Heart right ventricle (tissue), 16 donors: ENCODE results near the gene CLIP4. TPM values are rescaled to one million over a fixed set of nuclear protein-coding genes. Genes with fewer than 3 reads are reported as not detected.

Source experiments
- ATAC-seq, 8 donors: fragments of 200-7000 bp; cut with Tn5 transposase; one replicate each; pipeline ENCODE4 v1.9.1; 2020; ENCODE audit warnings: mild to moderate bottlenecking in 8 of 8, moderate library complexity in 8 of 8, moderate number of reproducible peaks in 1 of 8
- DNase-seq, 2 donors: peaks; one replicate each; pipeline ENCODE4 v3.0.0-alpha.2; 2020
- H3K27ac ChIP-seq, 10 donors: fragments of 200-600 bp; sonication (generic) in 2 of 10; one replicate each; pipeline versions ENCODE4 v1.5.0 to v1.8.0; 2020 to 2022; ENCODE audit warnings: mild to moderate bottlenecking in 3 of 10
- H3K27me3 ChIP-seq, 7 donors: fragments of 200-600 bp; one replicate each; pipeline ENCODE4 v1.8.0; 2021 to 2022; ENCODE audit warnings: mild to moderate bottlenecking in 2 of 7
- H3K36me3 ChIP-seq, 9 donors: fragments of 200-600 bp; sonication (generic) in 1 of 9; one replicate each; pipeline versions ENCODE4 v1.5.0 to v1.8.0; 2020 to 2022; ENCODE audit warnings: mild to moderate bottlenecking in 2 of 9
- H3K4me1 ChIP-seq, 9 donors: fragments of 200-600 bp; sonication (generic) in 1 of 9; one replicate each; pipeline versions ENCODE4 v1.5.0 to v1.8.0; 2020 to 2022; ENCODE audit warnings: mild to moderate bottlenecking in 4 of 9
- H3K4me3 ChIP-seq, 10 donors: fragments of 200-600 bp; sonication (generic) in 2 of 10; one replicate each; pipeline versions ENCODE4 v1.5.0 to v1.8.0; 2020 to 2022; ENCODE audit warnings: mild to moderate bottlenecking in 7 of 10, moderate library complexity in 2 of 10
- H3K9me3 ChIP-seq, 11 donors: fragments of 200-600 bp in 10 of 11; sonication (generic) in 2 of 11; one replicate each; pipeline versions ENCODE4 v1.5.0 to v1.8.0; 2013 to 2022; ENCODE audit warnings: mild to moderate bottlenecking in 2 of 11, control low read depth in 1 of 11, moderate library complexity in 1 of 11
- CTCF ChIP-seq, 9 donors: fragments of 200-600 bp; sonication (generic) in 2 of 9; IDR thresholded peaks; one replicate each; pipeline versions ENCODE4 v1.5.0 to v1.8.0; 2021 to 2022; ENCODE audit warnings: antibody characterized with exemption in 9 of 9, mild to moderate bottlenecking in 5 of 9, moderate library complexity in 1 of 9
- WGBS, 2 donors: extraction: QIAGEN DNeasy Blood & Tissue Kit; methylation state at CpG; one replicate each; pipeline ENCODE4 v1.1.7; 2013; ENCODE audit warnings: inconsistent platforms in 1 of 2; 5-methylcytosine and 5-hydroxymethylcytosine counted together
- intact Hi-C, 10 donors: fragments of 100-400 bp; cut with DNase I; formaldehyde crosslinking; loops; one replicate each; pipeline versions ENCODE4 v1.11.1 to v1.14.2; 2022
- polyA plus RNA-seq, 2 donors: library from polyadenylated mRNA; stranded (reverse); fragments of 200-250 nt; gene quantifications; one replicate each; pipeline ENCODE4 v1.2.3, GENCODE V29; 2013
- total RNA-seq, 10 donors: library from RNA; stranded (reverse); fragmentation: NEBNext Ultra II Directional in 3 of 10; extraction: Animal tissue kit (Norgen Biotek cat#: 25700) in 3 of 10; gene quantifications; one replicate each; pipeline versions ENCODE4 v1.2.1 to v1.2.4, GENCODE V29; 2021 to 2023
- donor health status: Arrhythmogenic right ventricular cardiomyopathy.
- donor health status: ischemic (EF 13 %, LVEDD 7.1; RV severe dilation, severe dysfunction).
- donor health status: healthy with polysubstance abuse.
- donor health status: DM: no; HTN: yes; CAD: no.
- donor health status: DM: no; HTN: no; CAD: no.
- donor health status: ischemic (EF 25% LVEDD 6.9; RV normal size, moderate dysfunction).
- donor health status: ischemic (EF 25% LVEDD 5.7; RV mildly dilated, moderate dysfunction).
- donor health status: healthy.
- donor health status: DM: yes; HTN: yes; CAD: no.
- donor health status: Ischemic cardiomyopathy.
- donor health status: ischemic (EF 35%, LVEDD 5.7; RV mildly dilated, moderate dysfunction).
- donor health status: nonischemic (EF 11% LVEDD 7.7; RV severe dilation, severe dysfunction).
- donor health status: DM: yes; HTN: yes; CAD: no.
- donor health status: PGD.
- donor health status: ischemic (EF 29% LVEDD 5.4; RV normal size, mild dysfunction).
- donor health status: nonischemic (EF 23%, LVEDD 6.1; RV moderate dilation, normal function).

The CLIP4 gene
- total and polyA plus RNA-seq, 12 donors, result 8.3 to 55.2 (median 42.8) TPM

- DNase-seq (no peak), ATAC-seq (no peak)
- intact Hi-C loops, result no loop called here
- Histone ChIP-seq H3K9me3 (no peaks in the 10 kb centered on the region), H3K36me3 (peaks cover 0 to 84% (median 12%) of the 10 kb centered on the region in 9 donors), H3K4me3 (no peak overlapping the region), H3K27me3 (no peaks in the 10 kb centered on the region), H3K4me1 (peaks cover 0 to 4% (median 0%) of the 10 kb centered on the region in 9 donors), H3K27ac (no peak overlapping the region)
- no peak for TF ChIP-seq CTCF (IDR thresholded peaks at IDR 0.05)
- WGBS, 2 donors, result 48 to 70% methylated on average over 2 of the region's 2 CpGs
Observed at GRCh38 chr2:29155578-29155977, 40.4 kb downstream of the CLIP4 start.

GRCh38 chr2:29157131-29157530, 41.9 kb downstream of the CLIP4 start:
- Histone ChIP-seq H3K9me3 (no peaks in the 10 kb centered on the region), H3K27me3 (no peaks in the 10 kb centered on the region), H3K27ac (no peak overlapping the region), H3K4me1 (peaks cover 0 to 4% (median 0%) of the 10 kb centered on the region in 9 donors), H3K4me3 (no peak overlapping the region), H3K36me3 (peaks cover 0 to 98% (median 12%) of the 10 kb centered on the region in 9 donors)
- DNase-seq, result no peak
- 54 to 55% methylated on average over 4 of the region's 4 CpGs for WGBS, 2 donors
- ATAC-seq, result no peak
- intact Hi-C loops, result no loop called here
- TF ChIP-seq CTCF (IDR thresholded peaks at IDR 0.05), result no peak

GRCh38 chr2:29159125-29159524, 43.9 kb downstream of the CLIP4 start:
- Histone ChIP-seq H3K4me1 (peaks cover 0 to 4% (median 0%) of the 10 kb centered on the region in 9 donors), H3K27me3 (no peaks in the 10 kb centered on the region), H3K9me3 (no peaks in the 10 kb centered on the region), H3K4me3 (no peak overlapping the region), H3K36me3 (peaks cover 0 to 96% (median 12%) of the 10 kb centered on the region in 9 donors), H3K27ac (no peak overlapping the region)
- intact Hi-C loops, result no loop called here
- no peak for ATAC-seq
- no peak for DNase-seq
- 35 to 44% methylated on average over 1 of the region's 1 CpG for WGBS, 2 donors
- TF ChIP-seq CTCF (IDR thresholded peaks at IDR 0.05), result no peak

- H3K27ac ChIP-seq, result no peak overlapping the region
- peaks cover 0 to 4% (median 0%) of the 10 kb centered on the region in 9 donors for H3K4me1 ChIP-seq
- no peaks in the 10 kb centered on the region for H3K27me3 ChIP-seq
- DNase-seq (no peak), ATAC-seq (no peak)
- WGBS, 2 donors, result 81 to 91% methylated on average over 5 of the region's 5 CpGs
- H3K4me3 ChIP-seq, result no peak overlapping the region
- H3K9me3 ChIP-seq, result no peaks in the 10 kb centered on the region
- intact Hi-C loops, result no loop called here
- H3K36me3 ChIP-seq, result peaks cover 0 to 96% (median 4%) of the 10 kb centered on the region in 9 donors
- TF ChIP-seq CTCF (IDR thresholded peaks at IDR 0.05), result no peak
Observed at GRCh38 chr2:29160184-29160583, 45.0 kb downstream of the CLIP4 start.
